HepG2 (cell line): ENCODE data around the gene PIEZO2. TPM values are rescaled to one million over a fixed set of nuclear protein-coding genes. Genes with fewer than 3 reads are reported as not detected.

Experiments
- ATAC-seq: fragments of 200-7000 bp; cut with Tn5 transposase; 3 replicates; pipeline ENCODE4 v1.9.1; 2020; ENCODE audit warnings: mild to moderate bottlenecking, moderate library complexity
- BruUV-seq: library from RNA; stranded (reverse); fragments of 400-500 nt; replicated peaks from 2 replicates; lab custom pipeline; 2021; lab: Mats Ljungman, UMichigan
- CTCF ChIA-PET: fragments of 300-600 bp; formaldehyde crosslinking; extraction: SDS; loops from one replicate; lab custom pipeline; 2021; ENCODE audit warnings: low total read pairs, inconsistent platforms, low intra/inter-chr PET ratio; lab: Yijun Ruan, JAX
- POLR2A ChIA-PET: fragments of 350-600 bp; sonication (Branson Sonifier 250); formaldehyde crosslinking; loops from one replicate; lab custom pipeline; 2020; ENCODE audit warnings: antibody characterized with exemption, inconsistent platforms; lab: Yijun Ruan, JAX
- DNase-seq: peaks from one replicate; pipeline ENCODE4 v3.0.0-alpha.2; 2015; ENCODE audit warnings: low spot score
- FAIRE-seq: peaks from 3 replicates; lab custom pipeline; 2011; peaks lifted over from hg19 to GRCh38; lab: Jason Lieb, UNC
- H2AFZ ChIP-seq: one replicate; pipeline ENCODE4 v1.6.1; 2011; ENCODE audit warnings: low read length, inconsistent platforms
- H3K27ac ChIP-seq: fragments of 300-600 bp; 3 replicates; pipeline ENCODE4 v1.8.0; 2011; ENCODE audit warnings: mixed run types, mild to moderate bottlenecking, mixed read lengths, low read length, inconsistent platforms; ENCODE audit not compliant: insufficient read depth; ENCODE audit errors: extremely low read length
- H3K27me3 ChIP-seq, 2 experiments: fragments of 200-600 bp in 1 of 2; 2 replicates in 1 of 2; 3 replicates in 1 of 2; pipeline versions ENCODE4 v1.6.0 to v1.8.0; 2011; ENCODE audit warnings: low read length in 2 of 2, mild to moderate bottlenecking in 2 of 2, moderate library complexity in 2 of 2, inconsistent platforms in 1 of 2; ENCODE audit not compliant: insufficient read depth in 2 of 2, control insufficient read depth in 1 of 2
- H3K36me3 ChIP-seq, 2 experiments: fragments of 200-600 bp in 1 of 2; replicated peaks in 1 of 2; 2 replicates in 1 of 2; 3 replicates in 1 of 2; pipeline versions ENCODE4 v1.5.1 to v1.8.0; 2011; ENCODE audit warnings: low read length in 2 of 2, inconsistent platforms in 1 of 2; ENCODE audit not compliant: insufficient read depth in 2 of 2, control insufficient read depth in 1 of 2
- H3K4me1 ChIP-seq: 2 replicates; pipeline ENCODE4 v1.5.1; 2012; ENCODE audit warnings: low read length, inconsistent platforms; ENCODE audit not compliant: insufficient read depth
- H3K4me2 ChIP-seq: 2 replicates; pipeline ENCODE4 v1.6.0; 2011; ENCODE audit warnings: low read depth, low read length, inconsistent platforms
- H3K4me3 ChIP-seq, 3 experiments: fragments of 200-600 bp in 1 of 3; sonication (generic), shearing (Covaris generic) in 1 of 3; replicated peaks in 1 of 3; 2 replicates each; pipeline ENCODE4 v1.5.1; 2011 to 2016; ENCODE audit warnings: low read length in 3 of 3, inconsistent platforms in 2 of 3, low read depth in 2 of 3, mild to moderate bottlenecking in 2 of 3, control low read depth in 1 of 3, mixed read lengths in 1 of 3; ENCODE audit not compliant: insufficient read depth in 1 of 3
- H3K79me2 ChIP-seq: one replicate; pipeline ENCODE4 v1.6.1; 2011; ENCODE audit warnings: low read length, inconsistent platforms; ENCODE audit not compliant: insufficient read depth
- H3K9ac ChIP-seq: 2 replicates; pipeline ENCODE4 v1.6.0; 2011; ENCODE audit warnings: mild to moderate bottlenecking, low read depth, low read length, inconsistent platforms; ENCODE audit not compliant: insufficient read depth
- H3K9me3 ChIP-seq: 2 replicates; pipeline ENCODE4 v1.5.1; 2012; ENCODE audit warnings: mild to moderate bottlenecking, low read length
- H4K20me1 ChIP-seq: 2 replicates; pipeline ENCODE4 v1.6.0; 2011; ENCODE audit warnings: inconsistent platforms, mild to moderate bottlenecking, low read length, moderate library complexity; ENCODE audit not compliant: insufficient read depth
- CTCF ChIP-seq: sonication (generic); formaldehyde crosslinking; IDR thresholded peaks from 2 replicates; pipeline ENCODE4 v1.5.0; 2020; ENCODE audit warnings: mild to moderate bottlenecking, missing genetic modification reagents, moderate library complexity
- HNRNPH1 ChIP-seq: fragments of 200-400 bp; formaldehyde crosslinking; optimal IDR thresholded peaks from 2 replicates; pipeline ENCODE3; 2017; ENCODE audit warnings: mild to moderate bottlenecking, low read depth, low read length
- MYC ChIP-seq: sonication (generic); formaldehyde crosslinking; IDR thresholded peaks from 2 replicates; pipeline ENCODE4 v1.9.0; 2021; ENCODE audit warnings: missing genetic modification reagents, borderline replicate concordance
- SETDB1 ChIP-seq: sonication (generic); formaldehyde crosslinking; IDR thresholded peaks from 2 replicates; pipeline ENCODE4 v1.5.1; 2020; ENCODE audit warnings: missing genetic modification reagents, mild to moderate bottlenecking, borderline replicate concordance
- ZBTB4 ChIP-seq: sonication (generic); formaldehyde crosslinking; IDR thresholded peaks from 2 replicates; pipeline ENCODE4 v1.4.0; 2020; ENCODE audit warnings: missing genetic modification reagents, mild to moderate bottlenecking, borderline replicate concordance
- ZNF547 ChIP-seq: sonication (generic); formaldehyde crosslinking; IDR thresholded peaks from 2 replicates; pipeline ENCODE4 v1.5.1; 2020; ENCODE audit warnings: mild to moderate bottlenecking, missing genetic modification reagents
- ZNF570 ChIP-seq: sonication (generic); formaldehyde crosslinking; IDR thresholded peaks from 2 replicates; pipeline ENCODE4 v1.4.0; 2020; ENCODE audit warnings: mild to moderate bottlenecking, missing genetic modification reagents, borderline replicate concordance
- ZNF598 ChIP-seq: sonication (generic); formaldehyde crosslinking; IDR thresholded peaks from 2 replicates; pipeline ENCODE4 v1.5.1; 2020; ENCODE audit warnings: mild to moderate bottlenecking, missing genetic modification reagents, borderline replicate concordance
- ZNF609 ChIP-seq: sonication (generic); formaldehyde crosslinking; IDR thresholded peaks from 2 replicates; pipeline ENCODE4 v1.4.0; 2020; ENCODE audit warnings: mild to moderate bottlenecking, missing genetic modification reagents, borderline replicate concordance
- WGBS: methylation state at CpG from one replicate; pipeline ENCODE4 v1.1.6; 2017; ENCODE audit warnings: low lambda C conversion rate; 5-methylcytosine and 5-hydroxymethylcytosine counted together
- in situ Hi-C: cut with HindIII; loops from 2 replicates; pipeline ENCODE4 v1.10.0; 2017; ENCODE audit warnings: low pct_unique_long_range_greater_than_20kb; ENCODE audit not compliant: extremely low pct_ligation_motif_present
- intact Hi-C: fragments of 100-400 bp; cut with micrococcal nuclease; formaldehyde crosslinking; loops from one replicate; pipeline ENCODE4 v1.10.0; 2022; ENCODE audit not compliant: unreplicated experiment
- polyA plus RNA-seq, 8 experiments: library from polyadenylated mRNA; depleted of rRNA in 3 of 8; stranded (reverse) in 7 of 8; unstranded in 1 of 8; fragments of >200 nt; fragmentation: Illumina TruSeq in 4 of 8; extraction: Trizol in 4 of 8; gene quantifications; 2 replicates each; pipeline versions ENCODE4 v1.2.1 to v1.2.3, GENCODE V29; 2011 to 2016; ENCODE audit warnings: low read depth in 4 of 8, missing spikeins in 1 of 8, mixed read lengths in 1 of 8; ENCODE audit not compliant: insufficient read depth in 1 of 8
- total RNA-seq, 5 experiments: library from RNA; depleted of rRNA; stranded (reverse); fragments of >200 nt; fragmentation: Illumina TruSeq; extraction: Trizol; gene quantifications; 2 replicates each; pipeline ENCODE4 v1.2.3, GENCODE V29; 2016; ENCODE audit warnings: low read depth in 1 of 5

The PIEZO2 gene
- total and polyA plus RNA-seq, 2 of the 13 experiments (the other 11 are each of a cell fraction or from before 2014, with no cell fraction given): 15.2 to 27.2 TPM

GRCh38 chr18:10856132-10856531, 293.2 kb downstream of the PIEZO2 start (continued):
- TF ChIP-seq ZBTB4 (CRISPR knock-in tag) (no peak), CTCF (CRISPR knock-in tag) (no peak), SETDB1 (CRISPR knock-in tag) (no peak), ZNF598 (no peak)

- Histone ChIP-seq H2AFZ (no peak overlapping the region), H3K9me3 (no peaks in the 10 kb centered on the region), H3K4me3 (no peak overlapping the region), H3K9ac (no peak overlapping the region), H4K20me1 (no peaks in the 10 kb centered on the region), H3K4me2 (no peak overlapping the region), H3K27me3 (no peaks in the 10 kb centered on the region; a peak in 1 of 5 replicates), H3K4me1 (peaks cover 21% of the 10 kb centered on the region), H3K79me2 (no peaks in the 10 kb centered on the region), H3K27ac (no peak overlapping the region), H3K36me3 (peaks cover 0 to 2% of the 10 kb centered on the region in 2 experiments; a peak in 3 of 5 replicates)
- 94% methylated on average over 10 of the region's 11 CpGs for WGBS
- ChIA-PET CTCF (interaction anchor here (3.0 to 3.2 kb wide), 2 partner anchors 188 to 302 kb away, joined by 25 to 34 read pairs; no protein-coding TSS in a partner anchor), POLR2A (no interaction called here)
- in situ Hi-C loops: loop anchor here (5.0 to 10.0 kb wide), 3 partner anchors 62 to 300 kb away; no protein-coding TSS in a partner anchor
- ATAC-seq: no peak
- intact Hi-C loops: loop anchor here (1.0 to 5.0 kb wide), 2 partner anchors 302 to 455 kb away; no protein-coding TSS in a partner anchor
- no peak for FAIRE-seq
- BruUV-seq: no TSS peak
- no peak for DNase-seq
- TF ChIP-seq HNRNPH1 (no peak), ZNF547 (CRISPR knock-in tag) (no peak), ZNF570 (no peak), ZNF609 (CRISPR knock-in tag) (no peak), MYC (CRISPR knock-in tag) (no peak)
Measured at GRCh38 chr18:10852385-10853303, 296.7 kb downstream of the PIEZO2 start.
